GM19099 (cell line): ENCODE data around the gene SNX22.
A peak's percentile ranks its signal among the peaks of the same experiment; 100 is the strongest.

Source experiments
- POLR2A ChIP-seq: IDR thresholded peaks from 3 replicates; pipeline ENCODE4 v1.6.1; 2011; ENCODE audit warnings: low read depth; ENCODE audit not compliant: insufficient read length; ENCODE audit errors: extremely low read depth

SNX22 gene

GRCh38 chr15:64148581-64148980, 3.0 kb upstream of the SNX22 start:
- TF ChIP-seq POLR2A, result no peak

- TF ChIP-seq POLR2A, result no peak
These were observed 2.1 kb upstream of the SNX22 start for GRCh38 chr15:64149424-64149823.

- no peak for TF ChIP-seq POLR2A
These were observed 1.5 kb upstream of the SNX22 start for GRCh38 chr15:64149893-64150578.

- TF ChIP-seq POLR2A, result peak; percentile 51
These were observed 1.2 kb downstream of the SNX22 start for GRCh38 chr15:64152507-64153387.

- peak; percentile 59 for TF ChIP-seq POLR2A
These were observed 2.2 kb downstream of the SNX22 start for GRCh38 chr15:64153480-64154367.

- TF ChIP-seq POLR2A, result no peak
These were observed 4.5 kb downstream of the SNX22 start for GRCh38 chr15:64155802-64156651.

- TF ChIP-seq POLR2A, result no peak
These were observed 5.3 kb downstream of the SNX22 start for GRCh38 chr15:64156652-64157331.

GRCh38 chr15:64157599-64158125, 6.1 kb downstream of the SNX22 start:
- TF ChIP-seq POLR2A, result no peak

GRCh38 chr15:64158363-64159134, 7.0 kb downstream of the SNX22 start:
- TF ChIP-seq POLR2A, result peak; percentile 37

GRCh38 chr15:64161688-64162477, 10.4 kb downstream of the SNX22 start:
- TF ChIP-seq POLR2A, result peak; percentile 19

- no peak for TF ChIP-seq POLR2A
These were observed 10.9 kb downstream of the SNX22 start for GRCh38 chr15:64162478-64162868.
